GM19324 (cell line): ENCODE data around the gene CACHD1.

Source experiments
- ATAC-seq: cut with Tn5 transposase; IDR thresholded peaks from one replicate; pipeline ENCODE4 v1.9.1; 2021; ENCODE audit warnings: mild to moderate bottlenecking, moderate library complexity; ENCODE audit not compliant: unreplicated experiment, low FRiP score

Gene CACHD1

DNA sequence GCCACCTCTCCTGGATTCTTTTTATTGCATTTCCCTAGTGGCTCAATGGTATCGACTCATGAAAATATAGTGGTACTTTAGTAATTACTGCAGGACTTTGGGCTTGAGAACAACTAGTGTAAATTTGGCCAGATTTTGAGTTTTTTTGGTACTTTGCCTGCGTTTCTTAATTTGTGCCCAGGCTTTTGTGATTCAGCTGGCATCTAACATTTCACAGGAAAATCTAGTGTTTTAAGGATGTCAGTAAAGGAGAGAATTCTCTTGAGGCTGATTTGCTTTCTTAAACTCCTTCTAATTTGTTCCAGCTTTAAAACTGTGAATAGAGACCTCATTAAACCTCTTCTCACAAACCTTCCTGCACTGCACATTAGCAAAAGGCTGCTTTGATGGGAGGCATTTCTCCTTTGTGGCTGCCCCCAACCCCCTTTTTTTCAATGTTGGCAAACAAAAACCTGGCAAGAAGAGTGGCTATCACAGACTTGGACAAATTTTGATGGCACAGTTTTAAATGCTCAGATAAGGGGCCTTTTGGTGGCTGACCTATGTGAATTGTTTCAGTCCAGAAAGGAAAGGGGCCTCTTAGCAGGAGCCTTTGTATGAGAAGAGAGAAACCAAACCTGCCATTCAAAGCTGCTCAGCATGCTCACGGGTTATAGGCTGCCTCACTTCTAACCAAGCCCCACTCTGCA, 161.6 kb downstream of the CACHD1 start:
- ATAC-seq = no peak

DNA sequence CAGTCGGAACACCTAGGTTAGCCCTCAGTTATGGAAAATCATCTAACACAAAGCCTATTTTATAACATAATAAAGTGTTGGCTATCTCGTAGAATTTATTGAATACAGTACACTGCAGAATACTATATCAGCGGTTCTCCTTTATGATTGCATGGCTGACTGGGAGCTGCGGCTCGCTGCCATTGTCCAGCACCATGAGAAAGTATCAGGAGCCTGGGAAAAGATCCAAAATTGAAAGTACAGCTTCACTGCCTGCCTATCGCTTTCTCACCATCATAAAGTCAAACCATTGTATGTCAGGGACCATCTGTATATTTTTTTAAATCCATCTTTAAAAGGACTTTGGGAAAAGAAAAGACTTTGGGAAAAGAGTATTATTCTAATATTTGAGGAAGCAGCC, 163.0 kb downstream of the CACHD1 start:
- no peak for ATAC-seq

GRCh38 chr1:64645735-64646134, 175.8 kb downstream of the CACHD1 start:
- ATAC-seq = no peak

DNA sequence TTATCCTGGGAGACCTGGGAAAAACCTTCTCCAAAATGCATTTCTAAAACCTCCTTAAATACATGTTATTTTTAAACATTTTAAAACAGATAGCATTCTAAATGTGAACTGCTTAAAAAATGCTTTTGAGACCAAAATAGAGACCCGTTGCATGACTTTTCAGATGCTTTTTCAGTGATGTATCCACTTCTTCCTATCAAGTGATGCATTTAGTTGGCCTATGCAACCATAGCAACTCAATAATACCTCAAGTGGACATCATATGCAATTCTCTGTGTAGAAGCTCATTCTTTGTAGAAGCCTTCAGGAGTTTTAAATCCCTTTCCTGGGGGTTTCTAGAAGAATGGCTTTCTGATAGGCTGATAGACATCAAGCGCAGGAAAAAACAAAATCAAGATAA, 180.5 kb downstream of the CACHD1 start:
- ATAC-seq = no peak

- no peak for ATAC-seq
Observed at GRCh38 chr1:64651841-64652240, 181.9 kb downstream of the CACHD1 start.

- no peak for ATAC-seq
Observed at GRCh38 chr1:64653466-64653865, 183.5 kb downstream of the CACHD1 start.

DNA sequence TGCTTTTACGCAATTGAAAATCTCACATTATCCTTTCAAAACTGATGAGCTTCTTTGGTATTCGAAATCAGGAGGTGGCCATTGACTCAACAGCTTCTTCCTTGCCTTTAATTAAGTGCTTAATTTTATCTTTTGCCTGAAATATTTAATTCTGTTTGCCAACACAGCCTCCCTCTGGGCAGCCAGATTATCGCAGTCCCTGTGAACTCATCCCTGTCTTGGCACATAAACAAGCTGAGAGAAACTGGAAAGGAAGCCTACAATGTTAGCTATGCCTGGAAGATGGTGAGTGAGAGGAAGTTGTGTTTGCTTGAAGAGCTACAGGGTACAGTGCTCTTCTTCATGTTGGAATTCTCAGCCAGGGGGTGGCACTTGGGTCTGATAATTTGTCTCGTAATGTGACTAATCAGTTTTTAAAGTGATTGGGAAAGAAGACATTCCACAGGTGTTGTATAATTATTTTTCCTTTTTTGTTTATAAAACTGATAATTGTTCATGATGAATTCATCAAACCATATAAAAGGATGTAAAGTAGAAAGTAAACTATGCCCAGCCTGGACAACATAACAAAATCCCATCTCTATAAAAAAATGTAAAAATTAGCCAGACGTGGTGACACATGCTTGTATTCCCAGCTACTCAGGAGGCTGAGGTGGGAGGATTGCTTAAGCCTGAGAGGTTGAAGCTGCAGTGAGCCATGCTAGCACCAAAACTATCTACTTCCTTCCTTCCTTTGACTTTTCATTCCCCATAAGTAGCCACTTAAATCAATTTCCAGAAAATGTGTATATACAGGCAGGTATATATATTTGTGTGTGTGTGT, 184.8 kb downstream of the CACHD1 start:
- ATAC-seq = no peak

DNA sequence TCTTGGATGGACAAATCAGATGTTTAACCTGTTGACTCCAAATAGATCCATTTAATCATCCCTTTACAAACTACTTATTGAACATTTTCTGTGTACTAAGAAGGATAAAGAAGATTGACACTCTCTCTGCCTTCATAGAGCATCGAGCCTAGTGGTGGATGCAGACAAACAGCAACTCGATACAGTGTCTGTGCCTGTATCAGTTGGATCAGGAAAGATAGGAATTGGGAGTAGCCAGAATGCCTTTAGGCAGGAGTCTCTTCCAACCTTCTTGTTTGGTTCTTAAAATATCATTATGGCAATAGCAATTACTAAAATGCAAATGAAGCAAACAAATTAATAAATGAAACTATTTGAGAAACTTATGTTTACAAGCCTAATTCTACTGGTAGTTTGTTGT, 185.9 kb downstream of the CACHD1 start:
- ATAC-seq = no peak

DNA sequence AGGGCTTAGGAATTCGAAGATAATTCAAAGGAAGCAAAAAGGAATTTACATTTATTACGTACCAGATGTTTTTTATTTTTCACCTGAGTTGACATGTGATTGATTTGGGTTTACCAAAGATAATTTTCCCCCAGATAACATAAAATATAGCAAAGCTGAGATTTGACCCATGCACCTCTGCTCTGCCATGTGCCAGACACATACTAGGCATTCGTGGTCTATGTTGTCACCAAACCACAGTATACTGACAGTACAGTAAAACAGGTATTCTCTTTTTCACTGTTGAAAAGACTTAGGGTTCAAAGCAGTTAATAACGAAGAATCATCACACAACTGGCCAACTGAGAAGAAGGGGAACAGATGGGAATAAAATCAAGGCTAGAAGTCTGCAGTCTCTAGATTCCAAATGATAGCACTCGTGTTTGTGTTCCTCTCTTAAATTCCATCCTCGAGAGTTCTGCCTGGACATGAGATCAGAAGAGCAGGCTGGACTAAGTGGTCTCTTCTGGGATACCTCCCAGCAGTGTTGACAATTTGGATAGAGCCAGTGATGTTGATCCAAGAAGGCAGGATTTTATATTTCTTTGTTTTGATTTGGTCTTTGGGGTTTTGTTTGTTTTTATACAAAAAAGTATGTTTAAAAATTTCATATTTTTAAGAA, 189.7 kb downstream of the CACHD1 start:
- ATAC-seq = no peak

GRCh38 chr1:64663668-64664067, 193.7 kb downstream of the CACHD1 start:
- ATAC-seq = no peak

DNA sequence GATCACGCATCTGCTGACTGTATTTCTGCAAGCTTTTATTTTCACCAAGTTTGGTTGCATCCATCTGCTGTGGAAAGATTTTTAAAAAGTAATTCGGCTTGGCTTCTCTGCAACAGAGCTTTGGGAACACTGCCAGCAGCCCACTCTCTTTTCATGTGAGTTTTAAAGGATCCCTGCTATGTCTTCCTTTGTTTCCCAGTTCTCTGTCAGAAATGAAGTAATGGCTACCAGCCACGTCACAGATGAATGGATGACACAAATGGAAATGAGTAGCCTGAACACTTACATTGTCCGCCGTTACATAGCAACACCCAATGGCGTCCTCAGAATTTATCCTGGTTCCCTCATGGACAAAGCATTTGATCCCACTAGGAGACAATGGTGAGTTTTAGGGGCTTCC, 194.4 kb downstream of the CACHD1 start:
- no peak for ATAC-seq

- ATAC-seq = no peak
Observed at GRCh38 chr1:64669098-64669675, 199.3 kb downstream of the CACHD1 start.

DNA sequence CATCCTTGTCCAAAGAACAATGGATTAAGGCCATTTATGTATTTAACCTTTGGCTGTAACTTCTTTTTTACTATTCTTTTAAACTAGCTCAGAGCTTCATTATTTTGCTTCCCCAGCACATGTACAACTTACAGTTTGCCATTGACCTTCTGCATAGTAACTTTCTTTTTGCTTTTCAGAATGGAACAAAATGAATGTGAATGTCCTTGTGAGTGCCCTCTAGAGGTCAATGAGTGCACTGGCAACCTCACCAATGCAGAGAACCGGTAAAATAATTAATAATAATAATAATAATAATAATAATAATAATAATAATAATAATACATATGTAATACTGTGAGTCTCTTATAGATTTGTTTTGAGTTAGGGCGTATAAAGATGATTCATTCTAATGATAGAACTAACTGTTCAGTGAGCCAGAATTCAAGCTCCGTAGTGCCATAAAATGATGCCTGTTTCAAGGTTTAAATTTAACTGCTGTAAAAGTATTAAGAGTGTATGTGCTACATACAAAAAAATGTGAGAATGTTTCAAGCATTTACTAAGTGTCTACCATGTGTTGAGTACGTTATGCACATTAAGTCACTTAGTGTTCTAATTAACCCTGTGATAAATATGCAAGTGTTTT, 205.9 kb downstream of the CACHD1 start:
- ATAC-seq = no peak

GRCh38 chr1:64676386-64676785, 206.5 kb downstream of the CACHD1 start:
- no peak for ATAC-seq

DNA sequence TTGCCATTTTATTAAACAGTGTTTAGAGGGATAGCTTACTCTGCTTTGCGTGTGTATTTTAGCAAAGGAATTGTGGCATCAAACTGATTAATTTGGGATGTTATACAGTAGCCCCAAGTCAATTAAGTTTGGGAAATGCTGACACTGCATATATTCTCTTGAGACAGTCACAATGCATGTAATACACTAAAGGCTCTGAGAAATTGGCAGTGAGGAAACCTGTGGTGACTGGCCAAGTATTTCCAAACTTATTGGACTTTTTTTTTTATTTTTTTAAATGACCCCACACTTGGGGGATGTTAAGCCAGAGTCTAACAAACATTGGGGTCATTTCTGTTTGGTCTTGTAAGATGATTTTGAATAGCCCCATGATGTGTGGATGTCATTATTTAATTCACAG, 207.6 kb downstream of the CACHD1 start:
- no peak for ATAC-seq

- no peak for ATAC-seq
Observed at GRCh38 chr1:64678366-64678765, 208.4 kb downstream of the CACHD1 start.

- no peak for ATAC-seq
Observed at GRCh38 chr1:64679177-64679576, 209.2 kb downstream of the CACHD1 start.

- ATAC-seq = no peak
Observed at GRCh38 chr1:64680599-64680998, 210.7 kb downstream of the CACHD1 start.

DNA sequence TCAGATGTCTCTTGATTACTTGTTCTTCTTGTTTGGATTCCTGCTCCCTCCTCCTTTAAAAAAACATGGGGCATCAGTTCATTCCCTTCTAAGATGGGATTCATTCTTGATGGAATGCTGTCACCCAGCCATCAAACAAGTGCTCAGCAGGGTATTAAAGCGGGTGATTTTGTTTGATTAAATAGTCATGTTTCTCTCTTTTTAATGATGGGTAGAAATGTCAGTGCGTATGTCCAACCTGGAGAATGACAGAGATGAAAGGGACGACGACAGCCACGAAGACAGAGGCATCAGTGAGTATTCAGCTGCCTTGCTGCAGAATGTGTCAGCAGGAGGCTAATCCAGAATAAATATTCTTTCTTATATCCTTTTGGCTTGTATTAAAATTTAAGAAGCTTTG, 211.1 kb downstream of the CACHD1 start:
- ATAC-seq = no peak

- ATAC-seq = no peak
Observed at GRCh38 chr1:64683419-64683818, 213.5 kb downstream of the CACHD1 start.

- ATAC-seq = no peak
Observed at GRCh38 chr1:64685217-64685616, 215.3 kb downstream of the CACHD1 start.
